Mesothelial cell of epicardium (in vitro differentiated cells): ENCODE measurements around the gene MIA2. TPM values are rescaled to one million over a fixed set of nuclear protein-coding genes. Genes with fewer than 3 reads are reported as not detected.

Source experiments
- DNase-seq, 2 experiments: peaks; one replicate each; pipeline ENCODE4 v3.0.0; 2021; ENCODE audit warnings: low spot score in 2 of 2; ENCODE audit not compliant: unreplicated experiment in 2 of 2
- H3K27ac Mint-ChIP-seq: 2 replicates; pipeline ENCODE4 v1.8.0; 2021; ENCODE audit warnings: mixed read lengths
- H3K27me3 Mint-ChIP-seq: 2 replicates; pipeline ENCODE4 v1.8.0; 2021; ENCODE audit warnings: low read depth, mixed read lengths
- H3K36me3 Mint-ChIP-seq: 2 replicates; pipeline ENCODE4 v1.8.0; 2021; ENCODE audit warnings: mixed read lengths
- H3K4me1 Mint-ChIP-seq: 2 replicates; pipeline ENCODE4 v1.8.0; 2021; ENCODE audit warnings: mixed read lengths
- H3K4me3 Mint-ChIP-seq: 2 replicates; pipeline ENCODE4 v1.8.0; 2021; ENCODE audit warnings: mild to moderate bottlenecking, moderate library complexity, mixed read lengths
- H3K9me3 Mint-ChIP-seq: 2 replicates; pipeline ENCODE4 v1.8.0; 2021; ENCODE audit warnings: mixed read lengths
- total RNA-seq: library from RNA; stranded (reverse); gene quantifications from 3 replicates; pipeline ENCODE4 v1.2.1, GENCODE V29; 2021
- TF ChIP-seq, protein P1 (sequence below): fragments of 200-600 bp; sonication (generic); IDR thresholded peaks from one replicate; pipeline ENCODE4 v1.5.0; 2021; ENCODE audit warnings: antibody characterized with exemption; ENCODE audit not compliant: unreplicated experiment

MIA2 gene
- total RNA-seq, 1 donor from 2014 or later: 18.9 TPM

DNA sequence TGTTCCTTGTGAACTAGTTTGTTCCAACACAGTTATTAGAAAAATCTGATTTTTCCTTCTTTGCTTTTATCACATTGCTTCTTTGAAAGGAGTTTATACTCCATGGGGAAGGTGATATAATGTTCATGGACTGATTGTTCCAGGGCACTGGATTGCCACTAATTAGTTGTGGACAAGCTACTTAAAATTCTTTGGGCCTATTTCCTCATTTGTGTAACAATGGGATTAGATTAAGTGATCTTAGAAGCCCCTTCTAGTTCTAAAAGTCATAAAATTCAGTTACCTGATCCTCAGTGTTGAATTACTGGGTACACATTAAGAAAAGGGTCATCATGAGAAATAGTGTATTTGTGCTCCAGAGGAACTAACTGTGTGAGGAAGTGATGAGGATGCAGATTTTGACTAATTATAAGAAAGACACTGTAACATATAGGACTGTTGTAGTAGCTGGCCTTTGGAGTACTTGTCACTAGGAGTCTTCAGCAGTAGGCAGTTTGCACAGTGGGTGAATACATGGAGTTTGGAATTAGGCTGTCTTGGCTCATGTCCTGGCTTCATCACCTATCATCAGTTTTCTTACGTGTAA, 82.2 kb downstream of the MIA2 start:
- Mint-ChIP-seq H3K9me3 (no peaks in the 10 kb centered on the region), H3K27me3 (no peaks in the 10 kb centered on the region), H3K36me3 (peaks cover 17% of the 10 kb centered on the region), H3K4me1 (no peaks in the 10 kb centered on the region), H3K27ac (no peak overlapping the region), H3K4me3 (no peak overlapping the region)
- TF ChIP-seq, protein P1, sequence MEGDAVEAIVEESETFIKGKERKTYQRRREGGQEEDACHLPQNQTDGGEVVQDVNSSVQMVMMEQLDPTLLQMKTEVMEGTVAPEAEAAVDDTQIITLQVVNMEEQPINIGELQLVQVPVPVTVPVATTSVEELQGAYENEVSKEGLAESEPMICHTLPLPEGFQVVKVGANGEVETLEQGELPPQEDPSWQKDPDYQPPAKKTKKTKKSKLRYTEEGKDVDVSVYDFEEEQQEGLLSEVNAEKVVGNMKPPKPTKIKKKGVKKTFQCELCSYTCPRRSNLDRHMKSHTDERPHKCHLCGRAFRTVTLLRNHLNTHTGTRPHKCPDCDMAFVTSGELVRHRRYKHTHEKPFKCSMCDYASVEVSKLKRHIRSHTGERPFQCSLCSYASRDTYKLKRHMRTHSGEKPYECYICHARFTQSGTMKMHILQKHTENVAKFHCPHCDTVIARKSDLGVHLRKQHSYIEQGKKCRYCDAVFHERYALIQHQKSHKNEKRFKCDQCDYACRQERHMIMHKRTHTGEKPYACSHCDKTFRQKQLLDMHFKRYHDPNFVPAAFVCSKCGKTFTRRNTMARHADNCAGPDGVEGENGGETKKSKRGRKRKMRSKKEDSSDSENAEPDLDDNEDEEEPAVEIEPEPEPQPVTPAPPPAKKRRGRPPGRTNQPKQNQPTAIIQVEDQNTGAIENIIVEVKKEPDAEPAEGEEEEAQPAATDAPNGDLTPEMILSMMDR: no peak
- no peak for DNase-seq

DNA sequence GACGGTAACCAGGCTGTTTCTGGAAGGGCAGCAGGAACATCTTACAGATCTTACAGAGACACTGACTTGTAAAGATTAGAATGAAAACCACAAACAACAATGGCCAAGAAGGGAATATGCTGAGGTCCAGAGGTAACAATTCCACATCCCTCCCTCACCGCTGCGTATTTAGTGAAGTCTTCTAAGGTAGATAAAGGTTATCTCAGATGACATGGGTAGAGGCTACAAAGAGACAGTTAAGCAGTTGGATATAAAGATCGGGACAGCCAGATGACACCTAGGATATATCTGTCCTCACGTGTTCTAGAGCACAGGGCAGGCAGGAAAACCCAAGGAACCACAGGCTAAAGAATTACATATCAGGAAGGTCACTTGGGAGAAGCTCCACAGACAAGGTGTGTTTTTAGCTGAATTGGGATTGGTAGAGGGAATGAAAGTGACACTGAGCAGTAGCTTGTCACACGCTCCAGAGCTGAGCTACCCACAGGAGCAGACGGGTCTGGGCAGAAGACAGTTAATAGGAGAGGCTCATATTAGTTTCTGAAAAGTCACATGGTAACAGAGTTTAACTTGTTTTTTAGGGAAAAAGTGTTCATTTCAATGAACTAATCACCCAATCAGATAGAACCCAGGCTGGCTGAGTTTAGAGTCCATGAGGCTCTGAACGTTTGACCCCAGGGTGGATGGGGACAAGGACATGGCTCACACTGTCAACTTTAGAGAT, 83.3 kb downstream of the MIA2 start:
- no peaks in the 10 kb centered on the region for H3K4me1 Mint-ChIP-seq
- H3K27ac Mint-ChIP-seq: no peak overlapping the region
- no peak for DNase-seq
- no peaks in the 10 kb centered on the region for H3K27me3 Mint-ChIP-seq
- no peak overlapping the region for H3K4me3 Mint-ChIP-seq
- H3K36me3 Mint-ChIP-seq: peaks cover 16% of the 10 kb centered on the region
- TF ChIP-seq, protein P1: no peak
- H3K9me3 Mint-ChIP-seq: no peaks in the 10 kb centered on the region

DNA sequence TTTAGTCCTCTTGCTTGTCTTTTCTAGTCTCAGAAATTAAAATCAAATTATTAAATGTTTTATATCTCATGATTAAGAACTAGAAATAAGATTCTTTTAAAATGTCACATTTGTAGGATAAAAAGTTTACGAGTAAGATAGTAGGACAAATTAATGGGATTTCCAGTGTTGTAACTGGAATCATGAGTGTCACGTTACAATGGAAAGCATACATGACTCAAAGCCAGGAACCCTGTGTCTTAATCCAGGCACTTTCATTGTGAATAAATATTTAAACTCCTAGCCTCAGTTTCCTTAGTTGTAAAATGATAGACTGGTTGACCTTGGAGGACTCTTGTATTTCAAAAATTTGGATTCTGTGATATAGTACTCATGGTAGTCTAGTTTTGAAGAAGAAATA, 84.9 kb downstream of the MIA2 start:
- TF ChIP-seq, protein P1: no peak
- Mint-ChIP-seq H3K9me3 (no peaks in the 10 kb centered on the region), H3K27me3 (no peaks in the 10 kb centered on the region), H3K4me3 (no peak overlapping the region), H3K36me3 (peaks cover 17% of the 10 kb centered on the region), H3K27ac (no peak overlapping the region), H3K4me1 (no peaks in the 10 kb centered on the region)
- DNase-seq: no peak

DNA sequence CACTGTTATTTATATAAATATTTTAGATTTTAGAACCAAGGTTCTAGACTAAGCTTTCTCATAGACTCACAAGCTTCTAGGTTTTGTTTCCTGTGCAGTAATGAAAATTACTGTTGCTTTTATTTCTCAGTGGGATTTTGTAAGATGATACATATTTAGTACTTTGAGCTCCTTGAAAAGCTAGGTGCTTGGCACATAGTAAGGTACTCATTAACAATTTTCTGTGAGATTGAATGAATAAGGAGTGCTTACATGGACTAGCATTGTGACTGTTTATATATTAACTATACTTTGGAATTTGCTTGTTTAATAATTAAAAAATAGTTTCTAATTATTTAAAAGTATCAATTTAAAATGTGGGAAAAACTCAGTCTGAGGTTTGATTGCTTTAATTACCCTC, 85.7 kb downstream of the MIA2 start:
- TF ChIP-seq, protein P1: no peak
- DNase-seq: no peak
- Mint-ChIP-seq H3K36me3 (peaks cover 17% of the 10 kb centered on the region), H3K27me3 (no peaks in the 10 kb centered on the region), H3K4me3 (no peak overlapping the region), H3K27ac (no peak overlapping the region), H3K9me3 (no peaks in the 10 kb centered on the region), H3K4me1 (no peaks in the 10 kb centered on the region)

DNA sequence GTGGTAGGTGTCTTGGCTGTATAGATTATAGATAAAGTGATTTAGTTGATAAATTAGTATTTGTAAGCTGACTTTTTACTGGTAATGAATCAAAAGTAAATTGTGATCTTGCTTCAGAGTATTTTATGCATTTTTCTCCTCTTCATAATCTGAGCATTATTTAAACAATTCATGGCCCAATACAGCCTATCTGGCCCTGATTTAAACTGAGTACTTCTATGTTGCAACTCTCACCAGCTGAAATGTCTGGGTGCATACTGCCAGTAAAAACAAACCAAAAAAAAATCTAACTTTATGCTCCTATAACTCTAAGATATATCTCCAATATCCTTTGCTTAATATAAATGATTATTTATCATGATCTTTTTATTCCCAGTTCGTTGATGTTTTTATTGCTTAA, 86.6 kb downstream of the MIA2 start:
- H3K36me3 Mint-ChIP-seq: peaks cover 17% of the 10 kb centered on the region
- H3K27ac Mint-ChIP-seq: no peak overlapping the region
- TF ChIP-seq, protein P1: no peak
- no peak overlapping the region for H3K4me3 Mint-ChIP-seq
- H3K9me3 Mint-ChIP-seq: no peaks in the 10 kb centered on the region
- no peaks in the 10 kb centered on the region for H3K4me1 Mint-ChIP-seq
- DNase-seq: no peak
- H3K27me3 Mint-ChIP-seq: no peaks in the 10 kb centered on the region
